ENCODE results near the gene RAD23A. TPM values are rescaled to one million over a fixed set of nuclear protein-coding genes. Genes with fewer than 3 reads are reported as not detected.

The RAD23A gene
- total and polyA plus RNA-seq, 2 donors (not counting 3 experiments of a cell fraction or from before 2014, with no cell fraction given) = 66.9 to 102 TPM

- Histone ChIP-seq H4K20me1 (replicated peaks; ENCODE audit: control insufficient read depth, extremely low read depth, insufficient read depth, low read length) (no peaks in the 10 kb centered on the region), H3K9me1 (replicated peaks; ENCODE audit: control insufficient read depth, extremely low read depth, insufficient read depth, low read length) (no peaks in the 10 kb centered on the region), H2AFZ (ENCODE audit: low read depth, low read length) (no peak overlapping the region), H3K4me3 (replicated peaks in 1 of 3; ENCODE audit: insufficient read depth in 1 of 3, low read depth in 1 of 3, low read length in 3 of 3) (no peak overlapping the region), H3K79me2 (ENCODE audit: control insufficient read depth, insufficient read depth, low read length) (no peaks in the 10 kb centered on the region), H3K4me1 (ENCODE audit: control insufficient read depth, extremely low read depth, insufficient read depth, low read length) (peaks cover under 1% of the 10 kb centered on the region), H3K36me3 (ENCODE audit: control insufficient read depth in 2 of 2, extremely low read depth in 1 of 2, insufficient read depth in 2 of 2, low read length in 2 of 2) (no peaks in the 10 kb centered on the region), H3K9ac (replicated peaks; ENCODE audit: extremely low read depth, insufficient read depth, low read length) (no peak overlapping the region), H3K27me3 (ENCODE audit: control insufficient read depth in 2 of 2, insufficient read depth in 2 of 2, low read length in 2 of 2) (no peaks in the 10 kb centered on the region), H3K4me2 (ENCODE audit: insufficient read depth, low read length) (no peak overlapping the region), H3K27ac (ENCODE audit: insufficient read depth, low read depth, low read length) (no peak overlapping the region), H3K9me3 (replicated peaks; ENCODE audit: control insufficient read depth, insufficient read depth, low read length) (no peaks in the 10 kb centered on the region)
- intact Hi-C loops (cut with micrococcal nuclease) (no loop called here), dilution Hi-C loops (cut with MboI; ENCODE audit: extremely low pct_ligation_motif_present, low sequenced_read_pairs) (no loop called here)
- DNase-seq (ENCODE audit: low read depth, low spot score) (no peak), FAIRE-seq (no peak)
- POLR2A ChIA-PET = no interaction called here
- CTCF ChIA-PET = interaction anchor here (1.0 kb wide), 1 partner anchor 124 kb away, joined by 3 read pairs; no protein-coding TSS in a partner anchor
- TF ChIP-seq FOS (IDR thresholded peaks at IDR 0.05; ENCODE audit: borderline replicate concordance, insufficient read depth, low read length) (no peak), POLR2AphosphoS5 (IDR thresholded peaks at IDR 0.05; ENCODE audit: insufficient read depth, low read depth, low read length) (no peak), JUN (IDR thresholded peaks at IDR 0.05; ENCODE audit: borderline replicate concordance, insufficient read depth, insufficient read length, low read depth) (no peak), GATA2 (IDR thresholded peaks at IDR 0.05; ENCODE audit: insufficient read depth, insufficient read length, low read depth, low read length) (no peak), EZH2 (IDR thresholded peaks at IDR 0.05; ENCODE audit: borderline replicate concordance, low read depth, low read length, severe bottlenecking) (no peak), MYC (IDR thresholded peaks at IDR 0.05; ENCODE audit: low read depth, low read length) (no peak), POLR2A (IDR thresholded peaks at IDR 0.05; ENCODE audit: low read depth, low read length) (no peak)
- TF ChIP-seq, protein P1, sequence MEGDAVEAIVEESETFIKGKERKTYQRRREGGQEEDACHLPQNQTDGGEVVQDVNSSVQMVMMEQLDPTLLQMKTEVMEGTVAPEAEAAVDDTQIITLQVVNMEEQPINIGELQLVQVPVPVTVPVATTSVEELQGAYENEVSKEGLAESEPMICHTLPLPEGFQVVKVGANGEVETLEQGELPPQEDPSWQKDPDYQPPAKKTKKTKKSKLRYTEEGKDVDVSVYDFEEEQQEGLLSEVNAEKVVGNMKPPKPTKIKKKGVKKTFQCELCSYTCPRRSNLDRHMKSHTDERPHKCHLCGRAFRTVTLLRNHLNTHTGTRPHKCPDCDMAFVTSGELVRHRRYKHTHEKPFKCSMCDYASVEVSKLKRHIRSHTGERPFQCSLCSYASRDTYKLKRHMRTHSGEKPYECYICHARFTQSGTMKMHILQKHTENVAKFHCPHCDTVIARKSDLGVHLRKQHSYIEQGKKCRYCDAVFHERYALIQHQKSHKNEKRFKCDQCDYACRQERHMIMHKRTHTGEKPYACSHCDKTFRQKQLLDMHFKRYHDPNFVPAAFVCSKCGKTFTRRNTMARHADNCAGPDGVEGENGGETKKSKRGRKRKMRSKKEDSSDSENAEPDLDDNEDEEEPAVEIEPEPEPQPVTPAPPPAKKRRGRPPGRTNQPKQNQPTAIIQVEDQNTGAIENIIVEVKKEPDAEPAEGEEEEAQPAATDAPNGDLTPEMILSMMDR (IDR thresholded peaks at IDR 0.05; ENCODE audit: extremely low read depth in 1 of 2, insufficient read depth in 1 of 2, low read depth in 1 of 2, low read length in 2 of 2) = no peak
- TF ChIP-seq, protein P2, sequence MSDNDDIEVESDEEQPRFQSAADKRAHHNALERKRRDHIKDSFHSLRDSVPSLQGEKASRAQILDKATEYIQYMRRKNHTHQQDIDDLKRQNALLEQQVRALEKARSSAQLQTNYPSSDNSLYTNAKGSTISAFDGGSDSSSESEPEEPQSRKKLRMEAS (IDR thresholded peaks at IDR 0.05; ENCODE audit: insufficient read depth, insufficient read length) = no peak
- no TSS peak for BruUV-seq (replicated peaks)
Measured at GRCh38 chr19:12970070-12970820, 24.6 kb downstream of the RAD23A start.
